M059J (cell line): Measurements from ENCODE around the gene OSCP1. TPM values are rescaled to one million over a fixed set of nuclear protein-coding genes. Genes with fewer than 3 reads are reported as not detected.
"Not testable (repeated sequence)": the region's sequence is repeated elsewhere in the genome, so short reads cannot be mapped to it uniquely, and the experiment has no call there.

ENCODE experiments used
- DNase-seq: peaks from one replicate; pipeline ENCODE4 v3.0.0-alpha.2; 2012; ENCODE audit warnings: low read depth
- total RNA-seq: library from RNA; depleted of rRNA; stranded (reverse); fragments of >200 nt; shearing (Covaris generic); gene quantifications from 2 replicates; pipeline ENCODE4 v1.2.3, GENCODE V29; 2014; rRNA removed

Gene OSCP1, protein sequence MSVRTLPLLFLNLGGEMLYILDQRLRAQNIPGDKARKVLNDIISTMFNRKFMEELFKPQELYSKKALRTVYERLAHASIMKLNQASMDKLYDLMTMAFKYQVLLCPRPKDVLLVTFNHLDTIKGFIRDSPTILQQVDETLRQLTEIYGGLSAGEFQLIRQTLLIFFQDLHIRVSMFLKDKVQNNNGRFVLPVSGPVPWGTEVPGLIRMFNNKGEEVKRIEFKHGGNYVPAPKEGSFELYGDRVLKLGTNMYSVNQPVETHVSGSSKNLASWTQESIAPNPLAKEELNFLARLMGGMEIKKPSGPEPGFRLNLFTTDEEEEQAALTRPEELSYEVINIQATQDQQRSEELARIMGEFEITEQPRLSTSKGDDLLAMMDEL
- 4.2 and 9.0 TPM in 2 replicates for total RNA-seq

DNA sequence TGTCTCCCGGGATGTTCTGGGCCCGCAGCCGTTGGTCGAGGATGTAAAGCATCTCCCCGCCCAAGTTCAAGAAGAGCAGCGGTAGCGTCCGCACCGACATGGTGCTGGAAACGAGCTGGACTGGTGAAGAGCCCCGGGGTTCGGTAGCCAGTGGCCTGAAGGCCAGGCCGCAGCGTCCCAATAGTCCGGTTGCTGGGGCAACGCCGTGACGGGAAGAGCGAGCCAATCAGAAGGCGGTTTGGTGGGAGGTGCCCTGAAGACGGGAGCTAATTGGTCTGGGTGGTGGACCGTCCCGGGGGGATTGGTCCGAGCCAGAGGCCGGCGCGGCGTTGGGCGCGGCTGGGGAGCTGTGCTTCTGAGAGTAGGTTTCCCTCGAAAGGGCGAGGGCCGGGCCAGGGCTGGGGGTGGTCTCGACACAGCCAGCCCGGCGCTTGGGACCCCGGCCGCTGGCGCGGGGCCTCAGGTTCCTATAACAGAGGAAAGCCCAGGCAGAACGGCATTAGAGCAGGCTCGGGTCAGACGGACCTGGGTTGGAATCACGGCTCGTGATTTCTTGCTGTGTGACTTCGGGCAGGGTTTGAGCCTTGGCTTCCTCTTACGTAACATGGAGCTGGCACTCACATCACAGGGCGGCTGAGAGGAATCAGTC lies at the start of gene OSCP1:
OSCP1 (minus strand) TSS at position 182 of the 649 bp plus-strand sequence; CDS start at position 100, 82 bp downstream.
- DNase-seq, result peak; percentile 97

DNA sequence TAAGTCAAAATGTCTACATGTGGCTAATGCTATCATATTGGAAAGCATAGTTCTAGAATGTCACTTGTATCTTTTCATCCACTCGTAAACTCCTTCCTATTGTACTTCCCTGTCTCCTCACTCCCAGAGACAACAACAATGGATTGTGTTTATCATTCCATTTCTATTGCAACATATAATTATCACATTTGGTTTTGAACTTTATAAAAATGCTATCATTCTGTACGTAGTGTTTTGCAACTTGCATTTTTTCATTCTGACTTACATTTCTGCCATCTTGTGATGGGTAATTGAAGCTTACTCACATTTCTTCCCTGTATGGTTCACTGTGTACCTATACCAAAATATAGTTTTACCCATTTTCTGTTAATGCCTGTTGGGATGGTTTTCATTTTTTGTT lies 47.0 kb upstream of the OSCP1 start:
- DNase-seq, result no peak

GRCh38 chr1:36494971-36495370 lies 44.7 kb upstream of the OSCP1 start:
- DNase-seq, result no peak

DNA sequence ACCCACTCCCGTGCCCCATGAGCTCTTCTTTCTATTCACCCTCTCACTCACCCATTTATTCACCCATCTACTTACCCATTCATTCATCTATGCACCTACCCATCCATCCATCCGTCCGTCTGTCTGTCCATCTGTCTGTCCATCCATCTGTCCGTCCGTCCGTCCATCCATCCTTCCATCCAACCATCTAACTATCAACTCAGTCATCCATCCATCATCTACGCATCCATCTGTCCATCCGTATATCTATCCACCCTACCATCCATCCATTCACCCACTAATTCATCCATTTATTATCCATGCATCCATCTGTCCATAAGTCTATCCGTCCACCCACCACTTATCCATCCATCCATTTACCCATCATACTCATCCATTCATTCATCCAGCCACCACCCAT lies 43.3 kb upstream of the OSCP1 start:
- DNase-seq, result no peak

- no peak for DNase-seq
Observed at GRCh38 chr1:36492491-36492890, 42.2 kb upstream of the OSCP1 start.

DNA sequence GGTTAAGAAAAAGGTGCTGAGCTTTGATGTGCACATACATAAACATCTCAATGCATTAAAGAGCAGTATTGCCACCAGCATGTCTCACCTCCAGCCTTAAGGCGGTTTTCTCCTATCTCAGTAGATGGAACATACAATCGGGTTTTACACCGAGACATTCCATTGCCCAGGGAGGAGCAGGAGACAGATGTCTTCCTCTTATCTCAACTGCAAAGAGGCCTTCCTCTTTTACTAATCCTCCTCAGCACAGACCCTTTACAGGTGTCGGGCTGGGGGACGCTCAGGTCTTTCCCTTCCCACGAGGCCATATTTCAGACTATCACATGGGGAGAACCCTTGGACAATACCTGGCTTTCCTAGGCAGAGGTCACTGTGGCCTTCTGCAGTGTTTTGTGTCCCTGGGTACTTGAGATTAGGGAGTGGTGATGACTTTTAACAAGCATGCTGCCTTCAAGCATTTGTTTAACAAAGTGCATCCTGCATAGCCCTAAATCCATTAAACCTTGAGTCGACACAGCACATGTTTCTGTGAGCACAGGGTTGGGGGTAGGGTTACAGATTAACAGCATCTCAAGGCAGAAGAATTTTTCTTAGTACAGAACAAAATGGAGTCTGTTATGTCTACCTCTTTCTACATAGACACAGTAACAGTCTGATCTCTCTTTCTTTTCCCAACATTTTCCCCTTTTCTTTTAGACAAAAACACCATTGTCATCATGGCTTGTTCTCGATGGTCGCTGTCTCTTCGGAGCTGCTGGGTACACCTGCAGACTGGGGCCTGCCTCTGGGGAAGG lies 39.2 kb upstream of the OSCP1 start:
- not testable (repeated sequence) for DNase-seq

GRCh38 chr1:36487906-36488305 lies 37.7 kb upstream of the OSCP1 start:
- no peak for DNase-seq

DNA sequence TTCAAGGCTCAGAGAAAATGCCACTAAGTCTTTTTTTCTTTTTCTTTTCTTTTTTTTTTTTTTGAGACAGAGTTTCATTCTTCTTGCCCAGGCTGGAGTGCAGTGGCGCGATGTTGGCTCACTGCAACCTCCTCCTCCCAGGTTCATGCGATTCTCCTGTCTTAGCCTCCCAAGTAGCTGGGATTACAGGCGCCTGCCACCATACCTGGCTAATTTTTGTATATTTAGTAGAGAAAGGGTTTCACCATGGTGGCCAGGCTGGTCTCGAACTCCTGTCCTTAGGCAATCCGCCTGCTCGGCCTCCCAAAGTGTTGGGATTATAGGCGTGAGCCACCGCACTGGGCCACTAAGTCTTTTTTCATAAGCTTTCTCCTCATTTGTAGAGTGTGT lies 37.1 kb upstream of the OSCP1 start:
- DNase-seq, result not testable (repeated sequence)

- DNase-seq, result no peak
Observed at GRCh38 chr1:36486439-36487335, 36.4 kb upstream of the OSCP1 start.

- DNase-seq, result no peak
Observed at GRCh38 chr1:36486093-36486438, 35.8 kb upstream of the OSCP1 start.

GRCh38 chr1:36484099-36484498 lies 33.8 kb upstream of the OSCP1 start:
- DNase-seq, result no peak

DNA sequence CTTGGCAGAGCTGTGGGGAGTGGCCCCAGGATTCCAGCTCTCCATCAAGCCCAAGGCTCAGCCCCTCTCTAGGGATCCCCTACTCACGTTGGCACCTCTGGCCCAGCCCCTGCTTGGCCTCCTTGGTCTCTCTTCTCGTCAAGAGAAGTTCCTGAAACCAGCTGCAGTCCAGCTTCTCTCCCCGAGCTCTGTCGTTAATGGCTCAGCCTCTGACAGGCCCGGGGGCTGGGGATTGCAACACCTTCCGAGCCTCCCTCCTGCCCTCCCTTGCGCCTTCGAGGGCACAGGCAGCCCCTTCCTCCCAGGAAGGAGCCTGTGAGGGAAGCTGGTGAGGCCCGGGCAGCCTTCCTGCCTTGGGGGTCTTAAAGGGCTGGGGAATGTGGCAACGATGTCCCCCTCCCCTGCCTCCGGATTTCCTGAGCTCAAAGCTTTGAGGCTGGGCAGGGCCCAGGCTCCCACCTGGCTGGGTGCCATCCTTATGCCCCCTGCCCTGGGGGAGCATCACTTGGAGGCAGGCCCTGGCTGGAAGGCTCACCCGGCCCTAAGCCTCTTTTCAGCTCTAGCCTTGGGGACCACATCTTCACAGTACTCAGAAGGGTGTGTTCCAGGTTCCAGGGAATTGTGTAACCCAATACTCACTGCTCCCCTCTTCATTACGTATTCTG lies 32.6 kb upstream of the OSCP1 start, which contains the start of gene CSF3R:
CSF3R (minus strand) TSS at position 190 of the 665 bp plus-strand sequence. CDS start 3,417 bp downstream, outside the sequence.
- no peak for DNase-seq

DNA sequence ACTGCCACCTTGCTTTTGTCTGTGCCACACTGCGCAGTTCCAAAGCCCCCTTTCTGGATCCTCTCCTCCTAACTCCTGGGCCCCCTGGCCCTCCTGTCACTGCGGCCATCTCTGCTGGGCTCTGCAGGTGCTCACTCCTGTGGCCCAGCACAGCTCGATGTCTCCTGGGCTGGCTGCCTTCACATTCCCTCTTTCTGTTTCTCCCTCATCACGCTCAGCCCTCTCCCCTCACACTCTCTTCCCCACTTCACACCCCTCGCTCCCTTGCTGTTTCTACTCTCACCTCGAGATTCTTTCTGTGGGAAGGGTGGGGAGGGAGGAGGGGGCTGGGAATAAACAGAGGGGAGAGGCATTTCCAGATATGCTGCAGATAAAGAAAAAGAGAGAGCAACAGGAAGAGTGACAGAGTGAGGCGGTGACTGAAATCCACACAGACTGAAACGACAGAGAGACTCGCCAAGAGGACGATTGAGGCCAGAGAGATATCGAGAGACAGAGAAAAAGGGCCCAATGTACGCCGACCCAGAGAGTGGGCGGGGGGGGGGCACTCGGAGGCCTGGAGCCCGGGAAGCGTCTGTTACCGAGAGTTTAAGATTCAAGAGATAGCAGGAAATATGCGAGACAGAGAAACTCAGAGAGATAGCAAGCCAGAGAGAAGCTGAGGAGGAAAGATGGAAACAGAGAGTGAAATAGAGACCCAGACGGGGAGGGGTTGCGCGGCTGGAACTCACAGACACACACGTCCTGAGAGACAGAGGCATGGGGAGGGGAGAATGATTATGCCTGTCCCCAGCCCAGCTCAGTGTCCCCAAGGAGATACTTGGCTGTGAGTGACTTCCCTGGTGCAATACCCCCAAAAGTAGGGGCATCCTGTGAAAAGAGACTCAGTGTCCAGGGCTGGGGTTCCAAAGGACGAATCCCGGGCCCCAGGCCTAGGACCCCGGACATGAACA lies 31.8 kb upstream of the OSCP1 start:
- DNase-seq, result no peak

DNA sequence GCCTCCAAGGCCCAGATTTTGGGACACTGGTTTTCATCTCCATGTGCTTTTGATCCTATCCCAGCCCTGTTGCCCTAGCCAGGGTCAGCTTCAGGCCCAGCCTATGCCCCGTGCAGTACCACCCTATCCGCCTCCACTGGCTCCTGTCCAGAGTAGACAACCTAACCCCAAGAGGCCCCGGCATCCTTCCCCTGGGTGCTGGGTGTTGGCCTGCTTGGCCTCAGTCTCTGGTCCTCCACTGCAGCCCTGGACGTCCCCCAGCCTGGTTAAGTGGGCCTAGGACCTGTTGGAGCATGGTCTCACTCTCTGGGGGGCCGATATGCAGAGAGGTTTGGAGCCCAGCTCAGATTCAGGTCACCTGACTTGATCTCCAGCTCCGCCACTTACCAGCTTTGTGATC lies 30.8 kb upstream of the OSCP1 start:
- DNase-seq, result no peak

- DNase-seq, result no peak
Observed at GRCh38 chr1:36480161-36480560, 29.9 kb upstream of the OSCP1 start.

- DNase-seq, result peak; percentile 54
Observed at GRCh38 chr1:36479505-36480051, 29.3 kb upstream of the OSCP1 start.

- DNase-seq, result not testable (repeated sequence)
Observed at GRCh38 chr1:36477615-36478014, 27.4 kb upstream of the OSCP1 start.

DNA sequence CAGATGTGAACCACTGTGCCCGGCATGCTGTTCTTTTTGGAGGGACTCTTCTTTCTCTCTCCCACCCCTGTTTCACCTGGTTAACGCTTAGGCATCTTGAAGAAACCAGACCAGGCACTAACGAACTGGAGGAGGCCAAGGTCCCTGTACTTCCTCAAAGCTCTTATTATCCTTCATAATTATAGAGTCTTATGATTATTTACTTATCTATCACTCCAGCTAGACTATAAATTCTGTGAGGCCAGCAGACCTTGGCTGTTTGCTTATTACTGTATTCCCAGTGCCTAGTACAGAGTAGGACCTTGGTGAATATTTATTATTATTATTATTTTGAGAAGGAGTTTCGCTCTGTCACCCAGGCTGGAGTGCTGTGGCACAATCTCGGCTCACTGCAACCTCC lies 26.7 kb upstream of the OSCP1 start:
- DNase-seq, result no peak

GRCh38 chr1:36475910-36476604 lies 25.8 kb upstream of the OSCP1 start:
- no peak for DNase-seq
